Fibroblast of villous mesenchyme (primary cell): ENCODE measurements around the gene HLA-E. TPM values are rescaled to one million over a fixed set of nuclear protein-coding genes. Genes with fewer than 3 reads are reported as not detected.
"Not testable (repeated sequence)": the region's sequence is repeated elsewhere in the genome, so short reads cannot be mapped to it uniquely, and the experiment has no call there.

Experiments used
- DNase-seq: peaks from one replicate; pipeline ENCODE4 v3.0.0-alpha.2; 2010; ENCODE audit warnings: low read depth
- H3K4me3 ChIP-seq: 2 replicates; pipeline ENCODE4 v1.5.1; 2011; ENCODE audit warnings: low read depth, mild to moderate bottlenecking, low read length
- CTCF ChIP-seq: IDR thresholded peaks from 2 replicates; pipeline ENCODE4 v1.5.1; 2012; ENCODE audit warnings: low read depth, mild to moderate bottlenecking, low read length; ENCODE audit not compliant: insufficient read depth
- total RNA-seq: library from RNA; depleted of rRNA; stranded (reverse); fragments of >200 nt; gene quantifications from 2 replicates; pipeline ENCODE4 v1.2.3, GENCODE V29; 2012

HLA-E gene
- total RNA-seq, 1 donor = 165 TPM

- no peak for DNase-seq
- peak; percentile 2 for TF ChIP-seq CTCF
- no peak overlapping the region for H3K4me3 ChIP-seq
Measured at GRCh38 chr6:30481211-30481964, 7.9 kb upstream of the HLA-E start.

GRCh38 chr6:30481965-30482644 is 7.2 kb upstream of the HLA-E start:
- TF ChIP-seq CTCF = peak; percentile 80
- DNase-seq = peak; percentile 70
- H3K4me3 ChIP-seq = peak overlapping the region; percentile 17

GRCh38 chr6:30483677-30484279 is 5.5 kb upstream of the HLA-E start:
- DNase-seq = peak; percentile 80
- peak; percentile 56 for TF ChIP-seq CTCF

GRCh38 chr6:30485236-30485635 is 4.1 kb upstream of the HLA-E start:
- TF ChIP-seq CTCF = no peak
- H3K4me3 ChIP-seq = no peak overlapping the region
- DNase-seq = no peak

More at GRCh38 chr6:30483677-30484279, 5.5 kb upstream of the HLA-E start:
- H3K4me3 ChIP-seq = no peak overlapping the region

- DNase-seq = no peak
- H3K4me3 ChIP-seq = no peak overlapping the region
- TF ChIP-seq CTCF = no peak
Measured at GRCh38 chr6:30487926-30488325, 1.4 kb upstream of the HLA-E start.

GRCh38 chr6:30488697-30489080 is 620 bp upstream of the HLA-E start:
- not testable (repeated sequence) for DNase-seq
- peak overlapping the region; percentile 87 for H3K4me3 ChIP-seq
